Pancreas (tissue), 10 donors: ENCODE results near the gene AUTS2. TPM values are rescaled to one million over a fixed set of nuclear protein-coding genes. Genes with fewer than 3 reads are reported as not detected.

Experiments used
- ATAC-seq, 4 donors: fragments of 200-7000 bp; cut with Tn5 transposase; one replicate each; pipeline versions ENCODE4 v1.8.0 to v1.9.1; 2020; ENCODE audit warnings: mild to moderate bottlenecking in 4 of 4, moderate library complexity in 4 of 4
- DNase-seq, 6 donors: peaks; one replicate each; pipeline ENCODE4 v3.0.0-alpha.2; 2020
- FAIRE-seq: peaks from 2 replicates; lab custom pipeline; 2012; peaks lifted over from hg19 to GRCh38; lab: Jason Lieb, UNC
- H3K27ac ChIP-seq, 4 donors: fragments of 200-600 bp; sonication (generic); 1 replicate in 3 of 4; 2 replicates in 1 of 4; pipeline versions ENCODE4 v1.5.0 to v1.8.0; 2020
- H3K27me3 ChIP-seq, 4 donors: fragments of 200-600 bp; one replicate each; pipeline ENCODE4 v1.8.0; 2021
- H3K36me3 ChIP-seq, 3 donors: fragments of 200-600 bp; sonication (generic) in 1 of 3; one replicate each; pipeline versions ENCODE4 v1.5.0 to v1.8.0; 2020 to 2021
- H3K4me1 ChIP-seq, 3 donors: fragments of 200-600 bp; one replicate each; pipeline ENCODE4 v1.8.0; 2021
- H3K4me3 ChIP-seq, 4 donors: fragments of 200-600 bp; sonication (generic) in 2 of 4; one replicate each; pipeline versions ENCODE4 v1.5.0 to v1.8.0; 2020 to 2021
- H3K9me3 ChIP-seq, 4 donors: fragments of 200-600 bp; one replicate each; pipeline ENCODE4 v1.8.0; 2021
- WGBS, 2 donors: extraction: QIAGEN DNeasy Blood & Tissue Kit; methylation state at CpG; one replicate each; pipeline ENCODE4 v1.1.7; 2013; 5-methylcytosine and 5-hydroxymethylcytosine counted together
- intact Hi-C, 3 donors: fragments of 100-400 bp; cut with DNase I; formaldehyde crosslinking; loops; one replicate each; pipeline versions ENCODE4 v1.11.1 to v1.14.2; 2022
- polyA plus RNA-seq, 2 donors: library from polyadenylated mRNA; stranded (reverse); fragments of 200-250 nt; gene quantifications; one replicate each; pipeline ENCODE4 v1.2.3, GENCODE V29; 2013
- total RNA-seq, 6 donors: library from RNA; stranded (reverse); fragmentation: NEBNext Ultra II Directional in 4 of 6; extraction: Animal tissue kit (Norgen Biotek cat#: 25700) in 4 of 6; gene quantifications; one replicate each; pipeline versions ENCODE4 v1.2.1 to v1.2.4, GENCODE V29; 2021 to 2023
- TF ChIP-seq, protein P1 (sequence below), 4 donors: fragments of 200-600 bp; sonication (generic) in 3 of 4; IDR thresholded peaks; one replicate each; pipeline versions ENCODE4 v1.5.0 to v1.8.0; 2021; ENCODE audit warnings: antibody characterized with exemption in 4 of 4
- donor health status: healthy with polysubstance abuse.
- donor health status: DM: no; HTN: no; CAD: no; lungs with moderate emphysema.
- donor health status: DM: no; HTN: no; CAD: no.
- donor health status: control.
- donor health status: control.
- donor health status: Bipolar disorder and iron deficiency.
- donor health status: DM: yes; HTN: yes; CAD: no.
- donor health status: DM: no; HTN: no; CAD: no.
- donor health status: DM: no; HTN: no; CAD: no.
- donor health status: DM: yes; HTN: yes; CAD: no.

AUTS2 gene
- total and polyA plus RNA-seq, 8 donors = 5.8 to 16.8 (median 9.9) TPM

DNA sequence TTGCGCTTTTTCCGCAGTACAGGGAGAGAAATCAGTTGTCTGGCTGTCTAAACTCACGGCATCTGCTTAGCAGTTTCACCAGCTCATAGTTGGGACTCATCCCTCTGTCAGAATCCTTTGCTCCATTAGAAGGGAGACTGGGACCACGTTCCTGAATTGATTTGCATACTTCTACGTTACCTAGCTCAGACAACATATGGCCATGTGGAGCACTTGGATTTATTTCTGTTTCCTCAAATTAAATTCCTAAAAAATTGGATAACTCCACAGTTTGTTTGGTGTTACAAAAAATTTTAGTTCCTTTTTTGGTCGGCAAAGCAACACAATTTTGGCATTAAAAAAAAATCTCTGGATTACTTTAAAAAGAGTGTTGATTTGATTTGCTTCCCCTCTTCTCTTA lies 614.0 kb downstream of the AUTS2 start:
- intact Hi-C loops = no loop called here
- DNase-seq (no peak), ATAC-seq (no peak), FAIRE-seq (no peak)
- Histone ChIP-seq H3K27ac (no peak overlapping the region), H3K4me1 (no peaks in the 10 kb centered on the region), H3K27me3 (no peaks in the 10 kb centered on the region), H3K4me3 (no peak overlapping the region), H3K36me3 (no peaks in the 10 kb centered on the region), H3K9me3 (no peaks in the 10 kb centered on the region)
- 81 to 89% methylated on average over 6 of the region's 6 CpGs for WGBS, 2 donors
- TF ChIP-seq, protein P1, sequence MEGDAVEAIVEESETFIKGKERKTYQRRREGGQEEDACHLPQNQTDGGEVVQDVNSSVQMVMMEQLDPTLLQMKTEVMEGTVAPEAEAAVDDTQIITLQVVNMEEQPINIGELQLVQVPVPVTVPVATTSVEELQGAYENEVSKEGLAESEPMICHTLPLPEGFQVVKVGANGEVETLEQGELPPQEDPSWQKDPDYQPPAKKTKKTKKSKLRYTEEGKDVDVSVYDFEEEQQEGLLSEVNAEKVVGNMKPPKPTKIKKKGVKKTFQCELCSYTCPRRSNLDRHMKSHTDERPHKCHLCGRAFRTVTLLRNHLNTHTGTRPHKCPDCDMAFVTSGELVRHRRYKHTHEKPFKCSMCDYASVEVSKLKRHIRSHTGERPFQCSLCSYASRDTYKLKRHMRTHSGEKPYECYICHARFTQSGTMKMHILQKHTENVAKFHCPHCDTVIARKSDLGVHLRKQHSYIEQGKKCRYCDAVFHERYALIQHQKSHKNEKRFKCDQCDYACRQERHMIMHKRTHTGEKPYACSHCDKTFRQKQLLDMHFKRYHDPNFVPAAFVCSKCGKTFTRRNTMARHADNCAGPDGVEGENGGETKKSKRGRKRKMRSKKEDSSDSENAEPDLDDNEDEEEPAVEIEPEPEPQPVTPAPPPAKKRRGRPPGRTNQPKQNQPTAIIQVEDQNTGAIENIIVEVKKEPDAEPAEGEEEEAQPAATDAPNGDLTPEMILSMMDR (IDR thresholded peaks at IDR 0.05) = no peak

- FAIRE-seq = no peak
- H3K36me3 ChIP-seq = no peaks in the 10 kb centered on the region
- TF ChIP-seq, protein P1 (IDR thresholded peaks at IDR 0.05) = no peak
- DNase-seq = no peak
- no peak overlapping the region for H3K27ac ChIP-seq
- H3K27me3 ChIP-seq = no peaks in the 10 kb centered on the region
- no peak overlapping the region for H3K4me3 ChIP-seq
- no peaks in the 10 kb centered on the region for H3K4me1 ChIP-seq
- intact Hi-C loops = no loop called here
- ATAC-seq = no peak
- H3K9me3 ChIP-seq = no peaks in the 10 kb centered on the region
Measured at GRCh38 chr7:70214071-70214470, 615.8 kb downstream of the AUTS2 start.

- DNase-seq (no peak), ATAC-seq (no peak), FAIRE-seq (no peak)
- Histone ChIP-seq H3K27me3 (no peaks in the 10 kb centered on the region), H3K36me3 (no peaks in the 10 kb centered on the region), H3K27ac (no peak overlapping the region), H3K4me1 (no peaks in the 10 kb centered on the region), H3K4me3 (no peak overlapping the region), H3K9me3 (no peaks in the 10 kb centered on the region)
- 62 to 65% methylated on average over 1 of the region's 1 CpG for WGBS, 2 donors
- intact Hi-C loops = no loop called here
- TF ChIP-seq, protein P1 (IDR thresholded peaks at IDR 0.05) = no peak
Measured at GRCh38 chr7:70215491-70215890, 617.2 kb downstream of the AUTS2 start.

DNA sequence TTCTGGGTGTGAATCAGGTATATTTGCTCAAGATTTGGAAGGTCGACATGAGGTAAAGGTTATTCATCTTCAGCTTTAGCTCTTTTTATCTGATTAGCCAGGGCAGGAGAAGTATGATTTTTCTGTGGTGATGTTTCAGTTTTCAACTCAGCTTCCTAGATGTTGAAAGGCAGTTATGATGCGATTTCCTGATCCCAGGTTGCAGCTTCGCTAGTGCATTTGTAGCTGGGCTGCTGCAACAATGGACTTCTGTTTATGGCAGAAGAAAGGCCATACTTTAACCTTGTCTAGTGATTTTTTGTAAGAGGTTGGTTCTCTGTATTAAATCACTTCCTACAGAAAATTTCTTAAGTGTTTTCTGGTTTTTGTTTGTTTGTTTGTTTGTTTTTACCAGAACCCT lies 619.3 kb downstream of the AUTS2 start:
- ATAC-seq = no peak
- Histone ChIP-seq H3K27me3 (no peaks in the 10 kb centered on the region), H3K4me1 (no peaks in the 10 kb centered on the region), H3K4me3 (no peak overlapping the region), H3K36me3 (no peaks in the 10 kb centered on the region), H3K27ac (no peak overlapping the region), H3K9me3 (no peaks in the 10 kb centered on the region)
- intact Hi-C loops = no loop called here
- TF ChIP-seq, protein P1 (IDR thresholded peaks at IDR 0.05) = no peak
- WGBS, 2 donors = 68 to 75% methylated on average over 3 of the region's 3 CpGs
- no peak for DNase-seq
- no peak for FAIRE-seq

DNA sequence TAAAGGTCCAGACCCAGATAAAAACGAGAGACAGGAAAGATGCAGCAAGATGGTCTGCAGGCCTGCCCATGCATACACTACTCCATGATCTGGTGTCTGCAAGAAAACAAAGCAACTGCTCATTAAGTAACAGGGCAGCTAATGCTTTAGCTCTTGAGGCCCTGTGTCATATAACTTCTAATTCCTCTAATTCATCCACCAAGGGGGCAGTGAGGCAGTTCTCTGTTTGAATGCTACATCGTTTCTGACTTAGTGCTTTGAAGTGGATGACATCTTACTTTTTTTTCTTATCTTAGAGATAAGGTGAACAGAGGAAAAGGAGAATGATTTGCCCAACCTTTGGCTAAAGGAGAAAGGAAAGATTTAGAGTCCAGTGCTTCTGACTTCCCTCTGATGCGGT lies 619.7 kb downstream of the AUTS2 start:
- ATAC-seq (no peak), FAIRE-seq (no peak), DNase-seq (no peak)
- Histone ChIP-seq H3K27me3 (no peaks in the 10 kb centered on the region), H3K9me3 (no peaks in the 10 kb centered on the region), H3K36me3 (no peaks in the 10 kb centered on the region), H3K4me3 (no peak overlapping the region), H3K27ac (no peak overlapping the region), H3K4me1 (no peaks in the 10 kb centered on the region)
- intact Hi-C loops = no loop called here
- TF ChIP-seq, protein P1 (IDR thresholded peaks at IDR 0.05) = no peak
- 53 to 67% methylated on average over 3 of the region's 3 CpGs for WGBS, 2 donors
